ENCODE data around the gene ABCA5. TPM values are rescaled to one million over a fixed set of nuclear protein-coding genes. Genes with fewer than 3 reads are reported as not detected.

The ABCA5 gene
- total RNA-seq, 1 donor from 2014 or later: 29.6 TPM

DNA sequence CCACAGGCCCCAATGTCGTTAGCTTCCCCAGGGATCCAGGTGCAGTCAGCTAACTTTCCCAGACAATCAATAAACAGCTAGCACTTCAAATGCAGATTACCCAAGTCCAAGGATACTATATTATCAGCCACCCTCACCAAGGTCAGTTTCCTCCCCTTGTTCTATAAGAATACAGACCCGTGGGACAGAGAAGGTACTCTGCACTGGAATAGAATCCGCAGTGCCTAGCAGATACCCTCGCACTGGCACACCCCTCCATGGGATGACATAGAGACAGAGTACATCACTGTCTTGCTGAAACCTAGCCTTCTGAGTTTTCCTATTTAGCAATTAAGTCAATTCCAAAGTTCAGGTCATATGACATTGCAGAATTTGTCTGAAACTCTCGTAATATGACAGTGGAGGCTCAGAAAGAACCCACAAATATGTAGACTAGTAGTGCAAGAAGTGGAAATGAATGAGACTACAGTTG, 58.4 kb downstream of the ABCA5 start:
- intact Hi-C loops (cut with micrococcal nuclease): no loop called here

DNA sequence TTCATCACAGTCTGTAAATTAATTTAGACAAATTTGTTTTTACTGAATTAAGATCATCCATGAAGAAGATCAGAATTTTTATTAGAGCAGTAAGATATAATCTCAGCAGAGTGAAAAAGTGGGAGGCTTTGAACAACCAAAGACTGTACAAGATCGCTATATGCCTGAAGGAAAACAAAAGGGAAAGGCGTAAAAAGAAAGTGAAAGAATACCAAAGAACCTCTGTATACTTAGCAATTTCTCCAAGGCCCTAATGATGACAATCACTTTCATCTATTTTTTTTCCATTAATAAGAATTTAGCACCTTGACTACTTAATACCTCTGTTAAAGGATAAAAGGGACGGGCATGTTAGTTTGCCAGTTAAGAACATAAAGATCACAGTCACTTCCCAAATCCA, 59.7 kb downstream of the ABCA5 start:
- intact Hi-C loops (cut with micrococcal nuclease): no loop called here

DNA sequence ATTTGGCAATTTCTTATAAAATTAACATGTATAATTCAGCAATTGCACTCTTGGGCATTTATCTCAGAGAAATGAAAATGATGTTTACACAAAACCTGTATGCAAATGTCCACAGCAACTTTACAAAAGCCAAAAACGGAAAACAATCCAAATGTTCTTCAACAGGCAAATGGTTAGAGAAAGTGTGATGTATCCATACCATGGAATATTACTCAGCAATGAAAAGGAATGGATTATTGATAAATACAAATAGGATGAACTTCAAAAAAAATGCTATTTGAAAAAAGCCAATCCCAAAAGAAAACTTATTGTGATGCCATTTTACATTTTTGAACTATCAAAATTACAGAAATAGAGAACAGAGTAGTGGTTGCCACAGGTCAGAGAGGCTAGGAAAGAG, 61.1 kb downstream of the ABCA5 start:
- intact Hi-C loops (cut with micrococcal nuclease): no loop called here

DNA sequence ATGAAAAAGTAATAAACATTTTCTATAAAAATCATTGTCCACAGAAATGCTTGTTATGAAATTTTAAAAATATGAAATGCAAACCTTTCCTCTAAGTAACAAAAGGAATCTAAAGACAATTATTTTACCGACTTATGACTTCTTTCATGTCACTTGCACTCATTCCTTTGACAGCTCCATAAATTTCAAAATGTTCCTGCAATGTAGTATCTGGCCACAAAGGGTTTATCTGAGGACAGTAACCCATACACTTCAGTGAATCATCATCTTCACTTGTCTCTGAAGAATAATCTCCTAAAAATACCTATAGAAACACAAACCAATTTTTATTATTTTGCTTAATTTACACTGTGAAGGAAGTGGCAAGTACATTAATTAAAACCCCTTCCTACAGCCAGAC, 72.7 kb downstream of the ABCA5 start:
- intact Hi-C loops (cut with micrococcal nuclease): no loop called here

DNA sequence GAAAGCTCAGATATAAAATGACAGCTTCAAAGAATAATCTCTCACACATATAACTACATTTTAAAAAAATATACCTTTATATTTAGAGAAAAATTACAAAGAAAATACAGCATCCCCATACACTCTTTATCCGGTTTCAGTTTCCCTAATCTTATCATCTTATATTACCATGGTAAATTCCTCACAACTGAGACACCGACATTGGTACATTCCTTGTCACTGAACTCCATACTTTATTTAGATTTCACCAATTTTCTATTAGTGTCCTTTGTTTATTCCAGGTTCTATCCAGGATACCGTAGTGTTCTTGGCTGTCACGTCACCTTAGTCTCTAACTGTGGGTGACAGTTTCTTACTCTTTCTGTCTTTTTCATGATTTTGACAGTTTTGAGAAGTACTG, 76.3 kb downstream of the ABCA5 start:
- intact Hi-C loops (cut with micrococcal nuclease): no loop called here

DNA sequence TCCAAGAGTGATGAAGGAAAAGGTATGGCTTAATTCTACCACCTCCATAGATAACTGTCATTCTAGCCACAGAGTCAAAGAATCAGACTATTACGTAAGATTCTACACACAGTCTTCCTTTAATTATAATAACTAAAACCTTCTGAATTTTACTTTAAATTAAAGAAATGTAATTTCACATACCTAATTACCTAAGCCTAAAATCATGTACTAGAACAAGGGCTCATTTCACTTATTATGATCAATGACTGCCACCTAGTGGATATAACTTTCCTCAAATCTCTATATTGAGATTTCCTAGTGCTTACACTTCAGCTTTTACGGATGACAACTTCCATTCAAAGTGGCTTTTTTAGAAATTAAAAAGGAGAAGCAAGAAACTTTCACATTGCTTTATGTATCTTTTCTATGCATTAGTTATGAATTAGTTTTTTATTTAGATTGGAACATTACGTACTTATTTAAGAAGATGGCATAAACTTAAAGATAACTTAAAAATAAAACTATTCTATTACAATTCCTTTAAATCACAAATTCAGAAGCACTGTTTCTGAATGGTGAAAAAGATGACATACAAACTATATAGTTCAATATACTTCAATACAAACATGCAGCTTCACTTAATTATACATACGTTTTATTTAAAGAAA, 80.1 kb downstream of the ABCA5 start:
- intact Hi-C loops (cut with micrococcal nuclease): loop anchor here (1.0 to 10.0 kb wide), 3 partner anchors 278 to 475 kb away; no protein-coding TSS in a partner anchor

DNA sequence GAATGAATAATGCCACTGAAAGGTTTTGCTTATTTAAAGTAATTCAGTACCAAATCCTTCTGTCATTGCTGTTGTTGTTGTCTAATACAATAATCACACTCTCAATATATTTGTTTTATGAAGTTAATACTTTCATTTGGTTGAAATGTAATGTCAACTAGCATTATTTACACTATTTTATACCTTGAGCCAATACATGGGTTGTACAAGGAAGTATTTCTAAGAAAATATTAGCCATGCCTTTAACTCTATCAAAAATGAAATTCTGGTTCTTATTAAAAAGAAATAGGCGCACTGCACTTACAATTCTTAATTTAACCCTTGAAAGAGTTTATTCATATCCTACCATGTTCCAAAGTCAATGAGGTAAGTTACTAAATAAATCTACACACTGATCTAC, 80.7 kb downstream of the ABCA5 start:
- intact Hi-C loops (cut with micrococcal nuclease): loop anchor here (1.0 to 10.0 kb wide), 3 partner anchors 279 to 474 kb away; no protein-coding TSS in a partner anchor

DNA sequence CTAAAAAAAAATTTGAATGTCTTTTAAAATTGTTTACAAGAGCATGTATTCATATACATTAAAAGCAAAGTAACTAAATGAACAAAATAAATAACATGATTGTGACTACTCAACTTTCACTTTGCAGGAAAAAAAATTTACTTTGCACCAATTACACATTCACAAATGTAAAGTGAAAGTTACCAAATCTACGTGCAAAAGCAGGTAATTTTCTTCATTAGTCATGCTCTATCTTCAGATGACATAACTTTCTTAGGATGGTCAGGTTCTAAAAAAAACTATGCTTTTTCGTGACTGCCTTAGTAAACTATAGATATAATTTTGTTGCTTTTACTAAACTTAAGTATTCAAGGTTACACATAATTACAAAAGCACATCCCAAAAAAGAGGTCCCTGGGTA, 81.3 kb downstream of the ABCA5 start:
- intact Hi-C loops (cut with micrococcal nuclease): loop anchor here (1.0 to 10.0 kb wide), 3 partner anchors 279 to 473 kb away; no protein-coding TSS in a partner anchor

DNA sequence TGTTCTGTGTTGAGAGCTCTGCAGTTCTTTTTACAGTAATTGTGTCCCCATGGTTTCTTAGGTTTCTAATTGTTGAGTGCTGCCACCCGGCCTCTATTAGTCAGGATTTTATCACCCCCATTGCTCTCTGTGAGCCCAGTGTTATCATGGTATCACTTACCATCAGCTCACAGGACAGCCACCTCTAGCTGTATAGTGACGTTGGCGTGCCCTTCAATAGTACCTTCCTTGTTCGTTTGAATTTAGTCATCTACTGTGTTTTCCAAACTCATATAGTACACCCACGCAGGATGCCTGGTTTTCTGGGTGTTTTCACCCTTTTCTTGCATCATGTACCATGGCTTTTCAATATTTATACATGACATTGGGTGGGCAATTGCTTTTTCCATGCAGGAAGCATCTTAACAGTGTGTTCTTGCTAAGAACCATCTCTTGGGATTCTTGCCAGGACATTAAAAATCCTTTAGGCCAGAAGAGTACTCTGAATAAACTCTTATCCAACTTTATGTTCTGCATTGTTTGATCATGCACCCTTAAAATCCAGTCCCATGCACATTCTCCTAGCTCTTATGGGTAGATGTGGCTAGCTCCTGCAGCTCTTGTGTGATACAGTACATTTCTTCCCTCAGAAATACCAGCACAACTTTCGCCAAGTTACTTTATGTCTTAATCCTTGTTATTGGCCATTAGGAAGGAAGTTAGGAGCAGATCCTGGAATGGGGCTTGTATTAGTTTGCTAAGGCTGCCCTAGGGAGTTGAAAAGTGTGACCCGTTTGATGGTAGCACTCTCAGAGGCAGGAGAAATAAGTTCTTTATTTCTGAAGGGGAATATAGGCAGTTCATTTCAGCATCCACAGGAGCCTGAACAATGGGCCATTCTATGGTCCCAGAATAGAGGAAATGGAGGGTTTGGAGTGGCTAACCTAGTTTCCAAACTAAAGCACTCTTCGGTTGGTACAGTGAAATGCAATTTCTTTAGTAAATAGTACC, 87.0 kb downstream of the ABCA5 start:
- intact Hi-C loops (cut with micrococcal nuclease): loop anchor here (5.0 to 10.0 kb wide), 2 partner anchors 285 to 708 kb away; no protein-coding TSS in a partner anchor

DNA sequence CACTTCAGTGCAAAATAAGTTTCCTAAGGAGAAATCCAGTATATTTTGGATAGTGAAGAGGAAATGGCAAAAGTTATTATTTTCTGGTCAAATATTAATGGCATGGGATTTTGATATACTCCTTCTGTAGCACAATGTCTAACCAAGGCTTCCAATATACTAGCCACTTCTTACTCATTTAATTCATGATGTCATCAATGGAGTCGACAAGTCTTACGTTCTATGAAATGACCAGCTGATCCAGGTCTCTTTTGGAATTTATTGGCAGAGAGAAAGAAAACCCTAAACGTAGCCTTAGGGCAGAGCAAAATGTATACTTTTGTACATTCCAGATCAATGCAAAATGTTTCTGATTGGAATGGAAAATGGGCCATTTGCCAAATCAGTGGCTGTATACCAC, 90.0 kb downstream of the ABCA5 start:
- intact Hi-C loops (cut with micrococcal nuclease): loop anchor here (5.0 kb wide), 1 partner anchor 705 kb away; no protein-coding TSS in a partner anchor

DNA sequence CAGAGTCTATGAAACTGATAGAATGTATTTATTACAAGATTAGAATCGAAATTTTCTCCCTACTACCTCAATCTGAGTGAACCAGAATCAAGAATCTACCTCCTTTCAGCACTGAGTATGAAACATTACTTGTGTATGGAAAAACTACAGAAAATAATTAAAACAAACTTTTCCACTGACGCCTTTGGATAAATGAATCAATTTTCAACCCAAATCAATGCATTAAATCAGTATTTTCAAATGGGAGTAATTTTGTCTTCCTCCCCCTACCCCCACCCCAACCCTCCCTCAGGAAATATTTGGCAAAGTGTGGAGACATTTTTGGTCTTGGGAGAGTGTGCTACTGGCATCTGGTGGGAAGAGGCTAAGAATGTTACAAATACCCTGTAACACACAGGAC, 90.5 kb downstream of the ABCA5 start:
- intact Hi-C loops (cut with micrococcal nuclease): loop anchor here (5.0 kb wide), 1 partner anchor 704 kb away; no protein-coding TSS in a partner anchor

DNA sequence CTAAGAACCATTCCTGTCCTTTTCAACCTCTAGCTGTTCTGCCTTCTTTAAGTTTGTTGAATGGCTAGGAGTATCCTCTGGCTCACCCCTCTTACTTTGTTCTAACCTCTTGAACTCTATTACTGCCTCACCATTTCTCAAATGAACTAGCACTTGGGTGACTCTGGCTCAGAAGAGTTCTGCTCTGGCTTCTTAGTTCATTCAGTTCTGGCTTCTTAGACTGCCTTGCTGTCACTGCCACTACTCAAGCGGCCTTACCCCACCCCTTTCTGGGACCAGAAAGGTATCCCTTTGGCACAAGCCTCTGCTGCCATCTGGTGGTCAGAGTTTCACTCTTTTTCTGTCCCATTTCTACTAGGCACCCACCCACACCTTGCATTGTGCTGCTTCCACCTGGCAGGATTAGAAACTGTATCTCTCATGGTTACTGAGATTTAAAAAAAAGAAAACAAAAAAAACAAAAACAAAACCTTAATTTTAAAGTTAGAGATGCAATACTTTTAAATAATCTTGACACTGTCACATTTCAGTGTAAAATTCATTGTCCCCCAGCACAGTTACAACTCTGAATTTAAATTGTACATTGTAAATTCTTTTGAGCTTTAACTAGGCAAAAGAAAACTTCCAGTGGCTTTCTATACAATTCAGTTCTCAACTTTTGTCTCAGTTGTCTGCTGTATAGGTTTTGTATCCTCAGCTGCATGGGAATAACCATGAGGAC, 91.4 kb downstream of the ABCA5 start:
- intact Hi-C loops (cut with micrococcal nuclease): loop anchor here (1.0 to 5.0 kb wide), 4 partner anchors 441 to 703 kb away; no protein-coding TSS in a partner anchor

DNA sequence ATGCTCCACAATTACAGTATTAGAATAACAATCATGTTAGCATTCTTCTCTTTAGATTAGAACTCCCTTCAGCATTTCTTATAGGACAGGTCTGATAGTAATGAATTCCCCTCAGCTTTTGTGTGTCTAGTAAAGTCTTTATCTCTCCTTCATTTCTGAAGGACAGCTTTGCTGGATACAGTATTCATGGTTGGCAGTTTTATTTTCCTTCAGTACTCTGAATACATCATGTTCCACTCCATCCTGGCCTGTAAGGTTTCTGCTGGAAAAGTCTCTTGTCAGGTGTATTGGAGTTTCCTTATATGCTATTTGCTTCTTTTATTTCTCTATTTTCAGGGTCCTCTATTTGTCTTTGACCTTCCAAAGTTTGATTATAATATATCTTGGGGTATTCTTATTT, 94.3 kb downstream of the ABCA5 start:
- intact Hi-C loops (cut with micrococcal nuclease): no loop called here

DNA sequence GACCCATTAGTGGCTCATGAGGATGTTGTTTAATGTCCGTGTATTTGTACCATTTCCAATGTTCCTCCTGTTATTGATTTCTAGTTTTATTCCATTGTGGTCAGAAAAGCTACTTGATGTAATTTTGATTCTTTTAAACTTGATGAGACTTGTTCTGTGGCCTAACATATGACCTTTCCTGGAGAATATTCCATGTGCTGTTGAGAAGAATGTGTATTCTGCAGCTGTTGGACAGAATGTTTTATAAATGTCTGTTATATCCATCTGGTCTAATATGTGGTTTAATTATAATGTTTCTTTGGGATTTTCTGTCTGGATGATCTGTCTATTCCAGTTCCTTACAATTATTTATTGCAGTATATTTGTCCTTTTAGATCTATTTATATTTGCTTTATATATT, 95.4 kb downstream of the ABCA5 start:
- intact Hi-C loops (cut with micrococcal nuclease): no loop called here

DNA sequence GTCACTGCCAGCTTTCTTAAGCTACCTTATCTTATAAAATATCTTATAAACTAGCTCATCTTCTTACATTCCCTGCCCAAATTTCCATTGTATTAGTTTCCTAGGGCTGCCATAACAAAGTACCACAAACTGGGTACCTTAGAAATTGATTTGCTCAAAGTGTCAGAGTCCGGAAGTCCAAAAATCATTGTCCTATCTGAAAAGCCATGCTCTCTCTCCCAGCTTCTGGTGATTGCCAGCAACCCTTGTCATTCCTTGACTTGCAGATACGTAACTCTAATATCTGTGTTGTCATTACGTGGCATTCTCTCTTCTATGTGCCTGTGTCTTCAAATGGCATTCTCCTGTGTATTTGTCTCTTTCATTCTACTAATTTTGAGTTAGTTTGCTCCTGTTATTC, 96.0 kb downstream of the ABCA5 start:
- intact Hi-C loops (cut with micrococcal nuclease): no loop called here

DNA sequence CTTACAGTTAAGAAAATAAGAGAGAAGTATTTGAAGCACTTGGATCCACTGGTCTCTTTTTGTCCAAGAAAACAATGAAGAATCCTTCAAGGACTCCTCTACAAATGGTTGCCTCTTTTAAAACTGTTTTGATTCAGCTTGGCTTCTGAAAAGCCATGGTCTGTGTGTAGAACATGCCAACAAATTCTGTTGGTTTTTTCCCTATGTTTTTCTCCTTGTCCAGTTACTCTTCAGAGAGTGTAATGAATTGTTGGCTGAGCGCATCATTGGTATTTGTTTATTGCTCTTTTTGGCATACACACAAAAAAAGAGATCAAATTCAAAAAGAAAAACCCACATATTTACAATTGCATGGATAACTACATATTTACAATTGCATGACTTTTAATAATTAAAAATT, 98.4 kb downstream of the ABCA5 start, which contains the start of gene ABCA10:
Gene ABCA10, minus strand, starts transcription at position 249 of the 400 bp plus-strand sequence. CDS start 3,466 bp downstream, outside the sequence.
- intact Hi-C loops (cut with micrococcal nuclease): no loop called here

DNA sequence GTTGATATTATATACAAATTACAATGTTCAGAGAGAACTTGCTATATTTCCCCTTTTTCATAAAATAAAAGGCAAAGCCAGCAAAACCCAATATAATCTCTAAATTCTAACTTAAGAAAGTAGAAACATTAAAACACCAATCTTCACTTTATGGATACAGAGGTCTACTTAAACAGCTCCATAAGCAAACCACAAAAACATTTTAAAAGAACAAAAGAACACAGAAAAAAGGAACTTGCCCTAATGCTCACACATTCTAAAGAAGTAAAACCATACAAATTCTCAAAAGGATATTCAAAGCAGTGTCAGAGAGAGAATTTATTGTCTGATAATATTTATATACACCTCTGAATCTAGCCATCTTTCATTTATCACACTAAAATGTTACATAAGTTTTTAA, 98.9 kb downstream of the ABCA5 start:
- intact Hi-C loops (cut with micrococcal nuclease): no loop called here

DNA sequence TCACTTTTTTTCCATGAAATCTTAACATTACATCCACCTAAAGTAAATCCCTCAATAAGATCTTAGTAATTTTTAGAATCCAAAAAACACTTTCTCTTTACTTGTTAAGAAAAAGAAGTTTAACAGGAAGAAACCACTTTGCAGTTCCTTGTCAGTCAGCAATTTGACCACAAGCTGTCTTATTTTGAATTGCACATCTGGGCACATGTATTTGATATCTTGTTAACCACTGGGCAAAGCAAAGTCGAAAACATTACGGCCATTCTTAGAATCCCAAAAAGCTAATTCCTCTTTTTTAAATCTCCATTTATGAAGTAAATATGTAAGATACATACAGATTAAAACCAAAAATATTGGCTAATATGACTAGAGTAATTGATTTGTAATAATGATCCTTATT, 99.4 kb downstream of the ABCA5 start:
- intact Hi-C loops (cut with micrococcal nuclease): no loop called here

DNA sequence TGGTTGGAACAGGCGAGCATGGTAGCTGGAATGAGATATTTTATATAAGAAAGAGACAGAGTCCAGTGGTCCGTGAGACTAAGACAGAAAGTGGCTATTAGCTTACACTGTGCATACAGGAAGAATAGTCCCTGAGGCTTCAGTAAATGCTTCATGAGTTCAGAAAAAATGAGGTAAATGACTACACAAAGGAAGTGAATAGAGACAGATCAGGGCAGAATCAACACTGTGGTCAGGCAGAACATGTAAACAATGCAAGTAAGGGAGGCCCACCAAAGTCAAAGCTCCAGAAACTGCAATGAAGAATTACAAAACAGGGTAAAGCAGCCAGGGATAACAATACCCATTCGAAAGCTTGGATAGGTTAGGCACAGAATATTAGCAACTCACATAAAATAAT, 103.1 kb downstream of the ABCA5 start:
- intact Hi-C loops (cut with micrococcal nuclease): no loop called here

DNA sequence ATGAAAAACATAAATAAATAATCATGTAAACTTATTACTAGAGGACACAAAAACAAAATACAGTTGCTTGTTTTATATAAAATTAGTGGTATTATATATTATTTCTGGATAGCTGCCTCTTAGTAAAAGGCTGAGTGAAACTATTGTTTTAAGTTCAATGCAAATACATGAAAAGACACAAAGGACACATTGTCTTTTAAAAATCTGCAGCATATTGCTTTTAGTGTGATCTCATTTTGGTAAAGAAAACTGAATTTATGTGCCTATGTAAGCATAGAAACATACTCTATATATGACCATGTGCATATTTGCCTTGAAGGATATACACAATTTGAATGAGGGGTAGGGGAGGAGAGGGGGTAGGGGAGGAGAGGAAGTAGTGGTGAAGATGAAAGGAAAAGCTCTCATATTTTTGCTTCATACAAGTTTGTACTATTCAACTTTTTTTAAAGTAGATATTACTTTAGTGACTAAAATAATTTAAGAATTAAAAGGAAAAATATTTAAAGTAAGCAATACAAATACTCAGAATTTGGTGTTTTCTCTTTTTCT, 104.2 kb downstream of the ABCA5 start:
- intact Hi-C loops (cut with micrococcal nuclease): no loop called here

DNA sequence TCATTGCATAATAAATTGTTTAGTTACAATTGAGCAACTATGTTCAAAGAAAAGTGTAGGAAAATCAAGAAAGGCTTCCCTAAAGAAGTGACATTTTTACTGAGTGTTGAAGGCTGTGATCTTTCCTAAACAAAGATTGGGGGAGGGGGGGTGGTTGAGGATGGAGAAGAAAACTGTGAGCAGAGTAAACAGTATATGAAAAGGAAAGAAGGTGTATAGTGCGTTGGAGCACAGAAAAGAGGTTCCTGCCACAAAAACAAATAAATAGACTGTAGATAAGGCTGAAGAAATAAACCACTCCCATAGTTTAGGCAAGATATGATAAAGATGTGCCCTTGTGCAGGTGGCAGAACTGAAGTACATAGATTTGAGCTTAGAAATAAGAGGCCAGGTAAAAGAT, 106.8 kb downstream of the ABCA5 start:
- intact Hi-C loops (cut with micrococcal nuclease): no loop called here

All from T-helper 1 cell treated with Interleukin-12 subunit alpha and Interleukin-12 subunit beta and Interleukin-4 antibody, amounts not matched to agents 30 ng/mL and 1 ng/mL, for 36 hours (primary cell).